ENCODE data around the gene PVALEF.

GRCh38 chr17:81180836-81181810 is 15.8 kb downstream of the PVALEF start:
- TF ChIP-seq EZH2 (IDR thresholded peaks at IDR 0.05; ENCODE audit: insufficient read depth, poor library complexity, severe bottlenecking) (no peak), EZH2phosphoT487 (IDR thresholded peaks at IDR 0.05; ENCODE audit: insufficient read depth, low read depth) (no peak)

Data from GM23248 (cell line).